Activated T-cell treated with anti-CD3 and anti-CD28 coated beads, Interleukin-2, amount 50 U/mL, for 72 hours (primary cell): ENCODE results near the gene TRIM58. TPM values are rescaled to one million over a fixed set of nuclear protein-coding genes. Genes with fewer than 3 reads are reported as not detected.

Source experiments
- ATAC-seq, 2 donors: fragments of 150-1000 bp; cut with Tn5 transposase; replicated peaks in 1 of 2; 2 replicates each; pipeline ENCODE4 v1.10.0; 2021; ENCODE audit warnings: moderate library complexity in 2 of 2, mild to moderate bottlenecking in 1 of 2
- DNase-seq, 2 donors: peaks; one replicate each; pipeline ENCODE4 v3.0.0; 2021 to 2022; ENCODE audit warnings: mixed read lengths in 1 of 2
- H3K27ac Mint-ChIP-seq: one replicate; pipeline ENCODE4 v1.8.0; 2022; ENCODE audit warnings: mild to moderate bottlenecking, moderate library complexity, mixed read lengths
- H3K27me3 Mint-ChIP-seq: one replicate; pipeline ENCODE4 v1.8.0; 2022; ENCODE audit warnings: low read depth, mixed read lengths
- H3K36me3 Mint-ChIP-seq, 2 donors: one replicate each; pipeline ENCODE4 v1.8.0; 2022; ENCODE audit warnings: mixed read lengths in 2 of 2, mild to moderate bottlenecking in 1 of 2; ENCODE audit not compliant: insufficient read depth in 2 of 2
- H3K4me1 Mint-ChIP-seq: one replicate; pipeline ENCODE4 v1.8.0; 2022; ENCODE audit warnings: low read depth, mixed read lengths
- H3K4me3 Mint-ChIP-seq, 2 donors: one replicate each; pipeline ENCODE4 v1.8.0; 2022; ENCODE audit warnings: mild to moderate bottlenecking in 2 of 2, mixed read lengths in 2 of 2, moderate library complexity in 2 of 2
- H3K9me3 Mint-ChIP-seq, 2 donors: one replicate each; pipeline ENCODE4 v1.8.0; 2022; ENCODE audit warnings: mixed read lengths in 2 of 2
- total RNA-seq, 2 donors: library from RNA; stranded (reverse); gene quantifications; one replicate each; pipeline ENCODE4 v1.2.3, GENCODE V29; 2022

The TRIM58 gene
- total RNA-seq, 2 donors from 2014 or later: 0.21 to 0.24 TPM

DNA sequence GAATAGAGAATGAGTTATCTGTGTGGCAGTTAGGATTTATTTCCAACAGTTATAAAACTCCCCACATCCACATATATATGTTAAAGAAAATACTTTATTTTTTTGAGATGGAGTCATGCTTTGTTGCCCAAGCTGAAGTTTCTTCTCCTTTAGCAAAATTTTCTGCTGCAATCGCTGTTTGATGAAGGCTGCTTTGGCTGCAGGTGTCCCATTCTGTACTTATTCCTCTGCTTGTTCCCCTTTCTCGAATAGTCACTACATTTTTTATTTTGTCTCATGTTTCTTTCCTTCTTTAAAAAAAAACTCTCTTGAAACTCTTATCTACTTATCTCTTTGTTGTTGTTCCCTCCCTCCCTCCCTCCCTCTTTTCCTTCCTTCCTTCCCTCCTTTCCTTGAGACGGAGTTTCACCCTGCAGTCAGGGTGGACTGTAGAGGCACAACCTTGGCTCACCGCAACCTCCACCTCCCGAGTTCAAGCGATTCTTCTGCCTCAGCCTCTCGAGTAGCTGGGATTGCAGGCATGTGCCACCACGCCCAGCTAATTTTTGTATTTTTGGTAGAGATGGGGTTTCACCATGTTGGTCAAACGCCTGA, 49.0 kb downstream of the TRIM58 start:
- H3K36me3 Mint-ChIP-seq: peaks cover 5 to 8% of the 10 kb centered on the region in 2 donors
- H3K4me3 Mint-ChIP-seq: peak overlapping the region; percentile 69 to 94
- peaks cover 6 to 12% of the 10 kb centered on the region in 2 donors for H3K9me3 Mint-ChIP-seq
- no peaks in the 10 kb centered on the region for H3K27me3 Mint-ChIP-seq
- DNase-seq: no peak
- peak overlapping the region; percentile 95 for H3K27ac Mint-ChIP-seq
- no peak for ATAC-seq
- H3K4me1 Mint-ChIP-seq: peaks cover 27% of the 10 kb centered on the region

DNA sequence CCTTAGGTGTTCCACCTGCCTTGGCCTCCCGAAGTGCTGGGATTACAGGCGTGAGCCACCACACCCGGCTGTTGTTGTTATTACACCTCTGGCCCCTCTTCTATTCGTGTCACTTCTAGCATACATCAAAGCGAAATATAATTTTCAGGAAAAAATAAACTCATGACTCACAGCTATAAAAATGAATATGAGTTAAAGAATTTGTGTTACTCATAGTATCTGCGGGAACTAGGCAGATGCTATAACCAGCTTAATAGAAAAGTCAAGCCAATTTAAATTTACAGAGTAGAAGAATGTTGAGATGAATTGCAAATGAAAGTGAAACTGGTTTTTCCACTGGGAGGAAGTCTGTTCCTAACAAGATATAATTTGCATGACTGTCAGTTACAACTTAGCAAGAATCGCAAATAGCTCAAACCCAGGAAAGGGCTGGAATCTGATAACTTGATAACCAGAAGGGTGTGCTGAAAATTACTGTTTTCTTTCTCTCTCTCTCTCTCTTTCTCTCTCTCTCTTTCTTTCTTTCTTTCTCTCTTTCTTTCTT, 49.6 kb downstream of the TRIM58 start:
- no peaks in the 10 kb centered on the region for H3K27me3 Mint-ChIP-seq
- H3K27ac Mint-ChIP-seq: peak overlapping the region; percentile 95
- DNase-seq (peak; percentile 19 to 25), ATAC-seq (peak; percentile 88 to 98)
- peak overlapping the region; percentile 69 to 94 for H3K4me3 Mint-ChIP-seq
- peaks cover 27% of the 10 kb centered on the region for H3K4me1 Mint-ChIP-seq
- H3K9me3 Mint-ChIP-seq: peaks cover 6 to 12% of the 10 kb centered on the region in 2 donors
- H3K36me3 Mint-ChIP-seq: peaks cover 5 to 8% of the 10 kb centered on the region in 2 donors

DNA sequence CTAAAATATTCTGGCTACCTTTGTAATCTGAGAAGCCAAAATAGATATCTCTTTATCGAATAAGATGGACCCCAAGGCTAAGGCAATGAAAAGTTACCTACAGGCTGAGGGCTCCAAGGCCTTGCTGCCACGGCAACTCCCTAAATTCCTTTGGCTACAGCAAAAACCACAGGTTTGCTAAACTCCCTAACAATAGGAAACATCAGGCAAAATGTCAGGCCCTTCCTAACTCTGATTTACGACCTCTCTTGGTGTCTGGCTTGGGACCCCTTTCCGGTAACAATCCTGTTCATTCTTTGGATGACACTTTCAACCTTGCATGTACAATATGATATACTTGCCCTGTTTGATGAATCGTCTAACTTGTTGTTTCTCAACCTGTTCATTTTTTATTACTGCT, 51.8 kb downstream of the TRIM58 start:
- DNase-seq (no peak), ATAC-seq (no peak)
- peaks cover 5 to 8% of the 10 kb centered on the region in 2 donors for H3K36me3 Mint-ChIP-seq
- H3K9me3 Mint-ChIP-seq: peaks cover 6 to 12% of the 10 kb centered on the region in 2 donors
- no peak overlapping the region for H3K4me3 Mint-ChIP-seq
- H3K4me1 Mint-ChIP-seq: peaks cover 27% of the 10 kb centered on the region
- H3K27ac Mint-ChIP-seq: peak overlapping the region; percentile 8
- H3K27me3 Mint-ChIP-seq: no peaks in the 10 kb centered on the region

DNA sequence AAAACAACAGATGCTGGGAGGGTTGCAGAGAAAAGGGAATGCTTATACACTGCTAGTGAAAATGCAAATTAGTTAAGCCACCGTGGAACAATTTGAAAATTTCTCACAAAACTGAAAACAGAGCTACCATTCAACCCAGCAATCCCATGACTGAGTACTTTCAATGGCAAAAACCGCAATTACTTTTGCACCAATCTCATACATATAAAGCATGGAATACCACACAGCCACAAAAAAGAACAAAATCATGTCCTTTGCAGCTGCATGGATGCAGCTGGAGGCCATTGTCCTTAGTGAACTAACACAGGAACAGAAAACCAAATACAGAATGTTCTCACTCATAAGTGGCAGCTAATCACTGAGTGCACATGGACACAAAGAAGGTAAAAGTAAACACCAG, 56.8 kb downstream of the TRIM58 start:
- Mint-ChIP-seq H3K4me1 (no peaks in the 10 kb centered on the region), H3K27me3 (peaks cover 9% of the 10 kb centered on the region), H3K4me3 (no peak overlapping the region), H3K9me3 (peaks cover 0 to 3% of the 10 kb centered on the region in 2 donors), H3K27ac (no peak overlapping the region), H3K36me3 (peaks cover 0 to 2% of the 10 kb centered on the region in 2 donors)
- ATAC-seq: no peak
- DNase-seq: no peak

DNA sequence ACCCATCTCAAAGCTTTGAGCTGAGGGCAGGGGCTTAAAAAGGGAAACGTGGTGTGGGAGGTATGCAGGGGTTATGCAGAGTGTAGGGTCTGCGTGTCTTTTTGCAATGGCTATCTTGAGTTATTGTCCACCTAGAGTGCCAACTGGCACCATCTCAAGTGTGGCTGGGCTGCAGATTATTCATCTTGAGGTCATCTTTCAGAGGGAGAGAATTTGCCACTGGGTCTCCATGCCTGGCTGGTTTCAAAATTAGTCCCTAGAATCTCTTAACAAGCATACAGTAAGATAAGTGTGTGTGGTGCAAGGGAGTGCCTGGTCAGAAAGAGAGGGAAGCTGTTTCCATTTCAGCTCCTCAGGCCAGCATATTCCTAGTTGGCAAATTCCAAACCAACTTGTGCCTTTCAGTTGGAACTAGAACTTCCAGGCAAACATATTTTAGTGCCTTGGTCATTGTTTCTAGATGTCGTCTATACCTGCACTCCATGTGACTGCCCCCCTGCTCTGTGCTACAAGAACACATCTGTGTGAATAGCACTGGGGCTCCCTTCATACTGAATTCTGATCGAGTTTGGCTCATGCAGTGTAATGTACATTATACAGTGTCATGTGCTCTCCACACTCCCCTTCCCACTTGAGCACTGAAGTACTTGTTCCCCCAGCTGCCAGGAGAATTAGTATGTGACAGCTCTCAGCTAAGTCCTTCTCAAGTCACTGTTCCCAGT, 58.1 kb downstream of the TRIM58 start:
- Mint-ChIP-seq H3K9me3 (no peaks in the 10 kb centered on the region), H3K27me3 (peaks cover 9% of the 10 kb centered on the region), H3K4me3 (no peak overlapping the region), H3K36me3 (no peaks in the 10 kb centered on the region), H3K4me1 (no peaks in the 10 kb centered on the region), H3K27ac (no peak overlapping the region)
- DNase-seq (no peak), ATAC-seq (no peak)

DNA sequence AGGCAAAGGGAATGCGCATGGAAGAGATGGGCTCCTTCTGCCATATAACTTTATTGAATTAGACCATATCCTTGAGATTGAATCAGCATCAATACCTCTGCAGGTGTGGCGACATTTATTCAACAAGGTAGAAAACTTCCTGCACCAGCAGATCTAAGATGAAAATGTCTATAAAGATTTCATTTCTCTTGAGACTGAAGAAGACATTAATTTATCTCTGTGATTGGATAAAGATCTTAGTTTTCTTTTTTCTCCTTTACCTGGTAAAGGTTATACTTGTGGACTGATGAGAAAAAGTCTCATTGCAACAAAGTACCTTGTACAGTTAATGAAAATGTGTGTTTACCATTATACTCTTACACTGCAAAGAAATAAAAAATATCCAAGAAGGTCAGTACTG, 63.0 kb downstream of the TRIM58 start, which contains the start of gene OR2T8:
OR2T8 (plus strand) TSS at position 301 of the 400 bp plus-strand sequence. CDS start 766 bp downstream, outside the sequence.
- Mint-ChIP-seq H3K4me1 (no peaks in the 10 kb centered on the region), H3K9me3 (no peaks in the 10 kb centered on the region), H3K27me3 (peaks cover 9% of the 10 kb centered on the region), H3K4me3 (no peak within 1 kb of the TSS), H3K27ac (no peak within 1 kb of the TSS), H3K36me3 (no peaks in the 10 kb centered on the region)
- ATAC-seq: no peak
- no peak for DNase-seq

DNA sequence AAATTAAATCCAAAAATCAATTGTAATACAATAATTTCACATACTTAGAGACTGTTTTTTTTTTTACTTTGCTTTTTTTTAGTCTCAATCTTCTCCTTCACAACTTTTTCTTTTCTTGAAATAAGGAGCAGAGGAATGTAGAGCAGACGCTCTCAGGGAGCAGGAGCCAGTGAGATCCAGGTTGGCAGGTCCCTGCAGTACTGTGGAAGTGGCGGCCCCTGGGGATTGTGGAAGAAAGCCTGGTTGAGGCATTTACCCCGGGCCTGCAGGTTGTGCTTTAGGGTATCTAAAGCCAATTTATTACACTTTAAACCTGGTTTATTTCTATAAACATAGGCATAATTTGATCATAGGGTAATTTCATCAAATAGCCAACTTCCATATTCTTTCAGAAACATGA, 67.0 kb downstream of the TRIM58 start:
- no peaks in the 10 kb centered on the region for H3K27me3 Mint-ChIP-seq
- ATAC-seq (no peak), DNase-seq (no peak)
- no peak overlapping the region for H3K27ac Mint-ChIP-seq
- H3K4me3 Mint-ChIP-seq: no peak overlapping the region
- no peaks in the 10 kb centered on the region for H3K9me3 Mint-ChIP-seq
- no peaks in the 10 kb centered on the region for H3K4me1 Mint-ChIP-seq
- no peaks in the 10 kb centered on the region for H3K36me3 Mint-ChIP-seq

DNA sequence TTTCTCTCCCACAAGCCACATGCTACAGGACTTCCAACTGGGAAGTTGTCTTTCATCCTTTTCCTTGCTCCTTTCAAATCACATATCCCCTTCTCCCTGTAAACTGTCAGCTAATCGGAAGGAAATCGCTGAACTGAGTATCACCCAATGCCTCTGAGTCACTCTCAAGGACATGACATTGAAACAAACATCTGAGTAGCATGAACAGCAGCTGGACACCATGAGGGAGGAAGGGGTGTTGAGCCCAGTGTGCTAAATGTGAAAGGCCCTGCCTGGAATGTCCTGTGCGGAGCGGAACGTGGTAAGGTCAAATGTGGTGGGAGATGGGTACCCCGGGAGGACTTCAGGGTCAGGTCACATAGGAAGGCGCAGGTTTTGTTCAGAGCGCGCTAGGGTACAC, 67.9 kb downstream of the TRIM58 start, which contains the start of gene OR2AJ1:
OR2AJ1 (plus strand) TSS at position 22 of the 400 bp plus-strand sequence. CDS start 8,880 bp downstream, outside the sequence.
- H3K36me3 Mint-ChIP-seq: no peaks in the 10 kb centered on the region
- H3K4me1 Mint-ChIP-seq: no peaks in the 10 kb centered on the region
- H3K27me3 Mint-ChIP-seq: no peaks in the 10 kb centered on the region
- no peak within 1 kb of the TSS for H3K4me3 Mint-ChIP-seq
- no peak for DNase-seq
- H3K9me3 Mint-ChIP-seq: no peaks in the 10 kb centered on the region
- H3K27ac Mint-ChIP-seq: no peak within 1 kb of the TSS
- ATAC-seq: no peak

Other genes with a start within 250 kb of the TRIM58 start
- gene OR13G1, start 177.4 kb upstream of the TRIM58 start, total RNA-seq: not detected
- not detected for gene OR6F1, start 140.5 kb upstream of the TRIM58 start, total RNA-seq
- not detected for gene OR14K1, start 118.6 kb upstream of the TRIM58 start, total RNA-seq
- not detected for gene OR14A2, start 109.0 kb upstream of the TRIM58 start, total RNA-seq
- not detected for gene OR1C1, start 96.6 kb upstream of the TRIM58 start, total RNA-seq
- gene OR14A16, start 33.1 kb upstream of the TRIM58 start, total RNA-seq: not detected
- gene OR11L1, start 15.3 kb upstream of the TRIM58 start, total RNA-seq: not detected
- gene OR2W3, start 38.4 kb downstream of the TRIM58 start, total RNA-seq: not detected
- gene OR2T8, start 63.1 kb downstream of the TRIM58 start, total RNA-seq: not detected
- gene OR2AJ1, start 67.7 kb downstream of the TRIM58 start, total RNA-seq: not detected
- not detected for gene OR2L8, start 91.7 kb downstream of the TRIM58 start, total RNA-seq
- gene OR2AK2, start 108.0 kb downstream of the TRIM58 start, total RNA-seq: under 1 TPM in 1 of 2 donors, not detected in 1; 0.35 TPM
- under 1 TPM in 1 of 2 donors, not detected in 1; 0.16 TPM for gene OR2L5, start 156.5 kb downstream of the TRIM58 start, total RNA-seq
- gene OR2L2, start 172.9 kb downstream of the TRIM58 start, total RNA-seq: under 1 TPM; 0.12 to 0.29 TPM
- gene OR2L3, start 189.6 kb downstream of the TRIM58 start, total RNA-seq: under 1 TPM in 1 of 2 donors, not detected in 1; 0.07 TPM
- under 1 TPM; 0.14 to 0.24 TPM for gene OR2L13, start 238.0 kb downstream of the TRIM58 start, total RNA-seq